Measurements from ENCODE around the gene C1QTNF2. TPM values are rescaled to one million over a fixed set of nuclear protein-coding genes. Genes with fewer than 3 reads are reported as not detected.

The C1QTNF2 gene, protein sequence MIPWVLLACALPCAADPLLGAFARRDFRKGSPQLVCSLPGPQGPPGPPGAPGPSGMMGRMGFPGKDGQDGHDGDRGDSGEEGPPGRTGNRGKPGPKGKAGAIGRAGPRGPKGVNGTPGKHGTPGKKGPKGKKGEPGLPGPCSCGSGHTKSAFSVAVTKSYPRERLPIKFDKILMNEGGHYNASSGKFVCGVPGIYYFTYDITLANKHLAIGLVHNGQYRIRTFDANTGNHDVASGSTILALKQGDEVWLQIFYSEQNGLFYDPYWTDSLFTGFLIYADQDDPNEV
- 1.6 TPM for total RNA-seq
- long read RNA-seq, partial matches to known transcripts: 0 of 4 reads
- long read RNA-seq, other reads (novel, unspliced or antisense): 0 of 4 reads

DNA sequence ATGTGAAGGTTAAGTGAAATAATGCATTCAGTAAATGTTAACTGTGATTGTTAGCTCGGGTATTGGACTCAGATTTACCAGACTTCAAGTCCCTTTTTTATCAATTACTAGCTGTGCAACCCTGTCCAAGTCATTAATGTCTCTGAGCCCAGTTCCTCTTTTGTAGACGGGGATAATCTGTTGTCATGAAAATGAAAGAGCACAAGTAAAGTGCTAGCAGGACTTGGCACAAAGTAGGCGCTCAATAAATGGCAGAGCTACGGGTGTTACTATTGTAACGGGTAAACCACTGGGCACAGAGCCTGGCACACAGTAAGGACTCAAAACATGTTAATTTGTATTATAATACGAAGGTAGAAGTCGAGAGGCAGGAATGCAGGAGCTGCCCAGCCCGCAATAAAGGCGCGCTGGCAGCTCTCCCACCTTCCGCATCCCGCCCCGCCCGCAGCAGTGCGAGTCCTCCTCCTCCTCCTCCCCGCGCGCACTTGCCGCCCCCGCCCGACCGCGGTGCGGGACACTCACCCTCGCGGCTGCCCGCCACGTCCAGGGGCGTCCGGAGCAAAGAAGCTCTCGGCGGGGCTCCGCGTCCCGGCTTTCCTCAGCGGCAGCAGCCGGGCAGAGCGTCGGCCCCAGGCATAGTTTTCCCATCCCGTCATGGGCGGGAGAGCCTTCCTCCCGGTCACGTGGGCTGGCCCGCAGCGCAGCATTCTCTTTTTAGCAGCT is at the start of gene C1QTNF2:
C1QTNF2 (minus strand) TSS at position 637 of the 723 bp plus-strand sequence. CDS start 15,615 bp downstream, outside the sequence.
- H3K9me3 ChIP-seq: no peaks in the 10 kb centered on the region
- ATAC-seq (peak; percentile 70 to 87), DNase-seq (peak; percentile 63)
- intact Hi-C loops (cut with DNase I): no loop called here
- TF ChIP-seq, protein P1, sequence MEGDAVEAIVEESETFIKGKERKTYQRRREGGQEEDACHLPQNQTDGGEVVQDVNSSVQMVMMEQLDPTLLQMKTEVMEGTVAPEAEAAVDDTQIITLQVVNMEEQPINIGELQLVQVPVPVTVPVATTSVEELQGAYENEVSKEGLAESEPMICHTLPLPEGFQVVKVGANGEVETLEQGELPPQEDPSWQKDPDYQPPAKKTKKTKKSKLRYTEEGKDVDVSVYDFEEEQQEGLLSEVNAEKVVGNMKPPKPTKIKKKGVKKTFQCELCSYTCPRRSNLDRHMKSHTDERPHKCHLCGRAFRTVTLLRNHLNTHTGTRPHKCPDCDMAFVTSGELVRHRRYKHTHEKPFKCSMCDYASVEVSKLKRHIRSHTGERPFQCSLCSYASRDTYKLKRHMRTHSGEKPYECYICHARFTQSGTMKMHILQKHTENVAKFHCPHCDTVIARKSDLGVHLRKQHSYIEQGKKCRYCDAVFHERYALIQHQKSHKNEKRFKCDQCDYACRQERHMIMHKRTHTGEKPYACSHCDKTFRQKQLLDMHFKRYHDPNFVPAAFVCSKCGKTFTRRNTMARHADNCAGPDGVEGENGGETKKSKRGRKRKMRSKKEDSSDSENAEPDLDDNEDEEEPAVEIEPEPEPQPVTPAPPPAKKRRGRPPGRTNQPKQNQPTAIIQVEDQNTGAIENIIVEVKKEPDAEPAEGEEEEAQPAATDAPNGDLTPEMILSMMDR (IDR thresholded peaks at IDR 0.05): no peak
- peak within 1 kb of the TSS; percentile 62 for H3K4me3 ChIP-seq
- H3K27me3 ChIP-seq (ENCODE audit: low read depth): no peaks in the 10 kb centered on the region
- H3K36me3 ChIP-seq: no peaks in the 10 kb centered on the region
- peak within 1 kb of the TSS; percentile 51 for H3K27ac ChIP-seq
- no peaks in the 10 kb centered on the region for H3K4me1 ChIP-seq

GRCh38 chr5:160420331-160420610 is 49.8 kb upstream of the C1QTNF2 start:
- no peak for DNase-seq
- TF ChIP-seq, protein P1 (IDR thresholded peaks at IDR 0.05): no peak
- ATAC-seq: no peak
- Histone ChIP-seq H3K9me3 (no peaks in the 10 kb centered on the region), H3K27me3 (ENCODE audit: low read depth) (no peaks in the 10 kb centered on the region), H3K36me3 (peaks cover 1% of the 10 kb centered on the region), H3K4me3 (no peak overlapping the region), H3K4me1 (peaks cover 36% of the 10 kb centered on the region), H3K27ac (no peak overlapping the region)
- intact Hi-C loops (cut with DNase I): no loop called here

DNA sequence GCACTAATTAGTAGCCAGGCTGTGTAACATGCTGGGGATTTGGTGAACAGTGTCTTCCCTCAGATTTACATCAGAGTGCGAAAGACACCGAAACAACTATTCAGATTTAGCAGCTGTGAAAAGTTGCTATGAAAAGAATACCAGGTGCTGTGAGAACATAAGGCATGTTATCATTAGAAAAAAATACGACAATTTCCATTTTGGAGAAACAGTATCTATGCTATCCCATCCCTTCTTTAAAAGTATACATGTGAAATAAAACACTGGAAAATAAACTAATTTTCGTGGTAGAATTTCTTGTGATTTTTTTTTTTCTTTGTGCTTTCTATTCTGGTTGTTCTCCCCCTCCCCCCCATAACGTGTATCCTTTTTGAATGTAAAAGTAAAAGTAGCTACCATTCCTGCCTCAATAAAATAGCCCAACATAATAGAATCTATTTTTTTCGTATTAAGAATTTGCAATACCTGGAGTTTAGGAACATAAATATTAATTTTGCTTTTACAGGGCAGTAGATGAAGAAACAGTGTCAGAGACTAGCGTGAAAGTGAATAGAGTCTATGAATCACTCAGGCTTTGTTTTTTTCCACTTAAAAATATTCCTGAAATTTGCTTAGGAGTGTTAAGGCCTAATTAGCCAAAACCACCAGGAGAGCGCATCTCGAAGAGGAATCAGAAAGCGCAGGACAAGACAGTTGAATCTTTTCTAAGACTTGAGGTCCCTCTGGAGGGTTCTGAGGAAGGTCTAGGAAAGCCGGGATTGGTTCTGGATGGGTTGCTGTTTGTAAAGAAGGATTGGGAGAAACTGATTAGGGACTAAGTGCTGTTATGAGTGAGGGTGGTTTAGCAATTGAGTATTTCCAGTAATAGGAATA is 49.3 kb upstream of the C1QTNF2 start:
- no peaks in the 10 kb centered on the region for H3K9me3 ChIP-seq
- no peaks in the 10 kb centered on the region for H3K27me3 ChIP-seq (ENCODE audit: low read depth)
- intact Hi-C loops (cut with DNase I): no loop called here
- TF ChIP-seq, protein P1 (IDR thresholded peaks at IDR 0.05): no peak
- H3K36me3 ChIP-seq: peaks cover 7% of the 10 kb centered on the region
- no peak for ATAC-seq
- peaks cover 36% of the 10 kb centered on the region for H3K4me1 ChIP-seq
- no peak for DNase-seq
- peak overlapping the region; percentile 81 for H3K4me3 ChIP-seq
- peak overlapping the region; percentile 91 for H3K27ac ChIP-seq

DNA sequence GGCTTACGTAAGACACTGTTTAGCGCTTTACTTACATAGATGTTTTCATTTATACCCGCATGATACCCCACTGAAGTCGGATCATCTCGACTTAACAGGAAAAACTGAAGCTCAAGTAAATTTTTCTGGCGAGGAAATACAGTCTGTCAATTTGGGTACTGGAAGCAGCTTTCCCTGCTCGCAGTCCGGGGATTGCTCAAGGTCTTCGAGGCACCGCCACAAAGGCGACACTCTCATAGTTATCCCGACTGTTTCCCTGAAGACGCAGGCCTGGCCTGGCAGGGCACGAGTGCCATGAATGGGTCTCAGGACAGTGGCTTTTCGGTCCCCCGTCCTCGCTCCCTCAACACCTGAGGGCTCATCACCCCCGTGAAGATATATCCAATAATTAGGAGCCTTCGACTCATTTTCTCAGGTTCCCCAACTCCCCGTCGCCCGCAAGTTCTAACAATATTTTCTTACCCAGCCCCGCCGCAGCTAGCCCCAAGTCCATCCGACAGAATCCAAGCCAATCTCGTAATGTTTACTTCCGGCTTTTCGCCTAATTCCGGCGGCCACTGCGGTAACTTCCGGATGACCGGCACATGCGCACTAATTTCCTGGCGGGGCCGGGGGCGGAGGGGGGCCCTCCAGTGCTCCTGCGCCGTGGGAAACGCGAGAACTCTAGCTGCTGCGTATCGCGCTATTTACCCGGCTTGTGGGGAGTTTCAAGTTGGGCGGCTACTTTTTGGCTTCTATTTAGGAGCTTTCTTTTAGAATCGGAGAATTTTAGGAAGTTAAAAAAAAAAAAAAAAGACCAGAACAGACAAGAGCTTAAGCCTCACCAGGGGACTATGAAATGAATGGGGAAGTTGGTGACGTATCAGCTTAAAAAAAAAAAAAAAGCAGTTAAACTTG is 48.4 kb upstream of the C1QTNF2 start, which contains the start of gene SLU7:
SLU7 (minus strand) TSS at position 521 of the 897 bp plus-strand sequence. CDS start 3,787 bp downstream, outside the sequence.
- no peaks in the 10 kb centered on the region for H3K27me3 ChIP-seq (ENCODE audit: low read depth)
- peaks cover 36% of the 10 kb centered on the region for H3K4me1 ChIP-seq
- no peaks in the 10 kb centered on the region for H3K9me3 ChIP-seq
- ATAC-seq: peak; percentile 94 to 95
- TF ChIP-seq, protein P1 (IDR thresholded peaks at IDR 0.05): no peak
- peak within 1 kb of the TSS; percentile 81 for H3K4me3 ChIP-seq
- H3K36me3 ChIP-seq: peaks cover 16% of the 10 kb centered on the region
- peak; percentile 94 for DNase-seq
- peak within 1 kb of the TSS; percentile 91 for H3K27ac ChIP-seq
- intact Hi-C loops (cut with DNase I): no loop called here

Data from lower lobe of right lung (tissue), 2 donors.